Bronchial epithelial cell (primary cell): ENCODE data around the gene SPTBN4. TPM values are rescaled to one million over a fixed set of nuclear protein-coding genes. Genes with fewer than 3 reads are reported as not detected.
"Not testable (repeated sequence)": the region's sequence is repeated elsewhere in the genome, so short reads cannot be mapped to it uniquely, and the experiment has no call there.

Source experiments
- DNase-seq: peaks from one replicate; pipeline ENCODE4 v3.0.0-alpha.2; 2010; ENCODE audit warnings: low read depth
- FAIRE-seq: peaks from 2 replicates; lab custom pipeline; 2011; peaks lifted over from hg19 to GRCh38; lab: Jason Lieb, UNC
- H3K27me3 ChIP-seq: 2 replicates; pipeline ENCODE4 v1.5.1; 2011; ENCODE audit warnings: low read length; ENCODE audit not compliant: control insufficient read depth, insufficient read depth
- H3K36me3 ChIP-seq: 2 replicates; pipeline ENCODE4 v1.5.1; 2011; ENCODE audit warnings: low read length; ENCODE audit not compliant: control insufficient read depth, insufficient read depth
- H3K4me3 ChIP-seq: 2 replicates; pipeline ENCODE4 v1.5.1; 2011; ENCODE audit warnings: mild to moderate bottlenecking, low read depth, low read length, control low read depth
- total RNA-seq: library from RNA; depleted of rRNA; stranded (reverse); fragments of >200 nt; gene quantifications from 2 replicates; pipeline ENCODE4 v1.2.1, GENCODE V29; 2014
- TF ChIP-seq, protein P1 (sequence below): IDR thresholded peaks from 2 replicates; pipeline ENCODE4 v1.5.1; 2011; ENCODE audit warnings: mild to moderate bottlenecking, moderate library complexity, low read length, control low read depth, inconsistent platforms; ENCODE audit not compliant: insufficient read depth, severe bottlenecking

SPTBN4 gene
- total RNA-seq, 1 donor from 2014 or later = 0.53 TPM

DNA sequence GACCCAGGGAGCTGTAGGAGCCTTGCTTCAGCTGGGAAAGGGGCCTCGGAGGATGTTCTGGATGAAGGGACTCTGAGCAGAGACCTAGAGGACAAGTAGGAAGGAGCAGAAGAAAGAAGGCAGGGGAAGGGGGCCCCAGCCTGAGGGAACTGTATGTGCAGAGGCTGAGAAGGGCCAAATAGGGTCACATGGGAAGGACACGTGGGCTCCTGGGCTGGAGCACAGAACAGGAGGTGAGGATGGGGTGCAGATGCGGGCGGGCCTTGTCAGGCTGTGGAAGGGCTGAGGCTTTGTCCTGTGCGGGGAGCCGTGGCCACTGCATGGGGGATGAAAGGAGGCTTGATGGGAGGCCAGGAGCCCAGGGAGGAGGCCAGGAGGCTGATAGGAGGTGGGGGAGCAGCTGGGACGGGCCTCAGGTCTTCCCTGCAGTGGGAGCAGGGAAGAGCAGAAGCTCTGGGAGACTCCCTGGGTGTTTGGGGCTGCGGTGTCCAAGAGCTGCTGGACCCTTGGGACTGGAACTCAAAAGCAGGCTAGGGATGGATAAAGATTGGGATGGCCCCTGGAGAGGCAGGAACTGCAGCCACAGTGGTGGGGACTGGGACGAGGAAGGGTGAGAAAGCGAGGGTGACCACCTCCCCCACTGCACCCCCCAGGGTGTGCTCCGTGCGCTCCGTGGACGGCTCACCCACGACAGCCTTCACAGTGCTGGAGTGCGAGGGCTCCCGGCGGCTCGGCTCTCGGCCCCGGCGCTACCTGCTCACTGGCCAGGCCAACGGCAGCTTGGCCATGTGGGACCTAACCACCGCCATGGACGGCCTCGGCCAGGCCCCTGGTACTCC is 123.0 kb downstream of the SPTBN4 start:
- no peak for FAIRE-seq
- Histone ChIP-seq H3K27me3 (no peaks in the 10 kb centered on the region), H3K4me3 (no peak overlapping the region), H3K36me3 (peaks cover 3% of the 10 kb centered on the region)
- no peak for DNase-seq
- TF ChIP-seq, protein P1, sequence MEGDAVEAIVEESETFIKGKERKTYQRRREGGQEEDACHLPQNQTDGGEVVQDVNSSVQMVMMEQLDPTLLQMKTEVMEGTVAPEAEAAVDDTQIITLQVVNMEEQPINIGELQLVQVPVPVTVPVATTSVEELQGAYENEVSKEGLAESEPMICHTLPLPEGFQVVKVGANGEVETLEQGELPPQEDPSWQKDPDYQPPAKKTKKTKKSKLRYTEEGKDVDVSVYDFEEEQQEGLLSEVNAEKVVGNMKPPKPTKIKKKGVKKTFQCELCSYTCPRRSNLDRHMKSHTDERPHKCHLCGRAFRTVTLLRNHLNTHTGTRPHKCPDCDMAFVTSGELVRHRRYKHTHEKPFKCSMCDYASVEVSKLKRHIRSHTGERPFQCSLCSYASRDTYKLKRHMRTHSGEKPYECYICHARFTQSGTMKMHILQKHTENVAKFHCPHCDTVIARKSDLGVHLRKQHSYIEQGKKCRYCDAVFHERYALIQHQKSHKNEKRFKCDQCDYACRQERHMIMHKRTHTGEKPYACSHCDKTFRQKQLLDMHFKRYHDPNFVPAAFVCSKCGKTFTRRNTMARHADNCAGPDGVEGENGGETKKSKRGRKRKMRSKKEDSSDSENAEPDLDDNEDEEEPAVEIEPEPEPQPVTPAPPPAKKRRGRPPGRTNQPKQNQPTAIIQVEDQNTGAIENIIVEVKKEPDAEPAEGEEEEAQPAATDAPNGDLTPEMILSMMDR = no peak

DNA sequence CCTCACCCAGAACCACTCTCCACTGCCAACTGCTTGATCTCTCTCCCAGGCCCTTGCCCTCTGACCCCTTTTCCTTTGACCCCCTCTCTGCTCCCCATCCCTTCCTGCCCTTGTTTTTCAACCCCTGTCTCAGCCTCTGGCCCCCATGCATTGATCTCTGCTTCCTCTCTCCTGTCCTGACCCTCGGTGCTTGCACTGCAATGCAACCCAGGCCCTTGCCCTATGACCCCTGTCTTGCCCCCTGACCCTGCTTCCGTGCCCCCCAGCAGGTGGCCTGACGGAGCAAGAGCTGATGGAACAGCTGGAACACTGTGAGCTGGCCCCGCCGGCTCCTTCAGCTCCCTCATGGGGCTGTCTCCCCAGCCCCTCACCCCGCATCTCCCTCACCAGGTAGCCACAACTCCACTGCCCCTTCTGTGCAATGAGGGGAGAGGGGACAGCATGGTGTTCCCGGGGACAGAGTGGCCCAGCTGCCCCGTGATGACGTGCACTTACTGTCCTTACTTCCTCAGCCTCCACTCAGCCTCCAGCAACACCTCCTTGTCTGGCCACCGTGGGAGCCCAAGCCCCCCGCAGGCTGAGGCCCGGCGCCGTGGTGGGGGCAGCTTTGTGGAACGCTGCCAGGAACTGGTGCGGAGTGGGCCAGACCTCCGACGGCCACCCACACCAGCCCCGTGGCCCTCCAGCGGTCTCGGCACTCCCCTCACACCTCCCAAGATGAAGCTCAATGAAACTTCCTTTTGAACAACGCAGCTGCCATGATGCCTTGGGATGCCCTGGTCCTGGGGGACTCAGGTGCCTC is 123.9 kb downstream of the SPTBN4 start:
- H3K36me3 ChIP-seq = peaks cover 3% of the 10 kb centered on the region
- no peak overlapping the region for H3K4me3 ChIP-seq
- H3K27me3 ChIP-seq = no peaks in the 10 kb centered on the region
- TF ChIP-seq, protein P1 = no peak
- DNase-seq = no peak
- FAIRE-seq = no peak

DNA sequence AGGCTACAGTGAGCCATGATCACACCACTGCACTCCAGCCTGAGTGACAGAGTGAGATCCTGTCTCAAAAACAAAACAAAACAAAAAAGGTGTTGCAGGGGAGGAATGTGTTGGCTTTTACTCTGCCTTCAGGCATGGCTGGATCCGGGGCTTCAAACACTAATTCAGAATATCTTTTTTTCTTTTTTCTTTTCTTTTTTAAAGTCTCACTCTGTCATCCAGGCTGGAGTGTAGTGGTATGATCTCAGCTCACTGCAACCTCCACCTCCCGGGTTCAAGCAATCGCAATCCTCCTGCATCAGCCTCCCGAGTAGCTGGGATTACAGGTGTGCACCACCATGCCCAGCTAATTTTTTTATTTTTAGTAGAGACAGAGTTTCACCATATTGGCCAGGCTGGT is 124.9 kb downstream of the SPTBN4 start:
- H3K27me3 ChIP-seq, H3K36me3 ChIP-seq, H3K4me3 ChIP-seq, DNase-seq, FAIRE-seq: not testable (repeated sequence)

DNA sequence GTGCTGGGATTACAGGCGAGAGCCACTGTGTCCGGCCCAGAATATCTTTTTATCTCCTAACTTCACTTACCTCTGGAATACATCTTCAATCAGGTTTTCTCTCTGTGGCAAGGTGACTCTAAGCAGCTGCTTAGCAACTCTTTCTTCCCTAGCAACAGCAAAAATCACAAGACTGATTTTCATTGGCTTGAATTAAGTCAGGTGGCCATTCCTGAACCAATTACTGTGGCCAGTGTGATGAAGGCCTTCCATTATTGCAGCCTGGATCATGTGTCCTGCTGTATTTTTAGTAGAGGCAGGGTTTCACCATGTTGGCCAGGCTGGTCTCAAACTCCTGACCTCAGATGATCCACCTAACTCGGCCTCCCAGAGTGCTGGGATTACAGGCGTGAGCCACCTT is 125.4 kb downstream of the SPTBN4 start:
- Histone ChIP-seq H3K4me3 (no peak overlapping the region), H3K27me3 (no peaks in the 10 kb centered on the region), H3K36me3 (peaks cover 3% of the 10 kb centered on the region)
- FAIRE-seq = no peak
- TF ChIP-seq, protein P1 = no peak
- peak; percentile 76 for DNase-seq

DNA sequence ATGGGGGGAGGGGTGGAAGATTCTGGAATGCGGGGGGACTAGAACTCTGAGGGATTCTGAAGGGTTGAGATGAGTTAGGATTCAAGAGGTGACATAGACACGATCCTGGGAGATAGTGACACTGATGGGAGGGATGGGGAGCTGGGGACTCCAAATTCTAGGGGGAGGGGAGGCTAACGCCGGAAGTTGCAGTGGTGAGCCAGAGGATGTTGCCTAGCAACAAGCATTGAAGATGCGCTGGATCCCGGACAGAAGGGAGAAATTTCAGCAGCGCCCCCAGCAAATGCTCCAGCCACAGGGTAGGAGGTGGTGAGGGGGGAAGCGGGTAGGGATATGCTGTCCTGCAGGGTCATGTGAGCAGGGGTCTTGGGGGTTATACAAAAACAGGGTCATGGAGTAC is 127.5 kb downstream of the SPTBN4 start:
- H3K36me3 ChIP-seq = peaks cover 1% of the 10 kb centered on the region
- TF ChIP-seq, protein P1 = no peak
- FAIRE-seq = no peak

DNA sequence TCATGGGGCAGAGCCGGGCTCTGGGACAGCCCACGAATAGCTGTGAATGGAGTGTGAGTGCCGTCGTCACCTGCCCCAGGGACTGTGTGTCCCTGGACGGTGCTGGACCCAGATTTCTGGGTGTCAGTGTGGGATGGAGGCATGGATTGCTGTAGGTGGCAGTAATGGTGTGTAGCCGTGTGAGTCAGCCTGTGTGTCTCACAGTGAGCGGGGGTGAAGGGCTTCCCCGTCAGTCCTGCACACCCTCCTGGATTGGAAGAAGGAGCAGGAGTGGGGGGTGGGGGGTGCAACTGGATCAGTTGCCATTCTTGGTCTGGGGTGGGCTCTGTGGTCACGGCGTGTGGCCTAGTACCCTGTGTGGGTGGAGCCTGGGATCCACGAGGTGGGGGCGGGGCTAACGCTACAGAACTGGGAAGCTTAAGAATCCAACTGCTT is 127.9 kb downstream of the SPTBN4 start:
- peak overlapping the region; percentile 26 for H3K4me3 ChIP-seq
- TF ChIP-seq, protein P1 = peak; percentile 40
- no peaks in the 10 kb centered on the region for H3K27me3 ChIP-seq
- H3K36me3 ChIP-seq = peaks cover under 1% of the 10 kb centered on the region
- FAIRE-seq = no peak
- peak; percentile 68 for DNase-seq

More for the DNA sequence above, 127.5 kb downstream of the SPTBN4 start:
- H3K27me3 ChIP-seq = no peaks in the 10 kb centered on the region
- no peak for DNase-seq
- H3K4me3 ChIP-seq = no peak overlapping the region
